ENCODE results near the gene ANKRD16.

ANKRD16 gene

GRCh38 chr10:5893321-5893720, 3.6 kb upstream of the ANKRD16 start:
- Histone ChIP-seq H3K79me2 (ENCODE audit: low read length) (peaks cover 41% of the 10 kb centered on the region), H3K4me1 (ENCODE audit: low read length) (peaks cover 9% of the 10 kb centered on the region), H3K27me3 (ENCODE audit: low read depth, low read length) (no peaks in the 10 kb centered on the region), H3K27ac (ENCODE audit: low read length) (no peak overlapping the region), H3K4me3 (ENCODE audit: low read length) (no peak overlapping the region), H4K20me1 (ENCODE audit: insufficient read depth, low read length) (peaks cover 4% of the 10 kb centered on the region; the same call in 1 of the 2 replicates), H3K4me2 (ENCODE audit: low read length) (no peak overlapping the region), H3K9ac (ENCODE audit: low read length) (no peak overlapping the region), H2AFZ (ENCODE audit: low read depth, low read length) (no peak overlapping the region), H3K9me3 (ENCODE audit: insufficient read depth, low read length) (no peaks in the 10 kb centered on the region), H3K36me3 (replicated peaks; ENCODE audit: low read depth, low read length) (peaks cover 19% of the 10 kb centered on the region)
- TF ChIP-seq CTCF (IDR thresholded peaks at IDR 0.05; ENCODE audit: low read depth, low read length) = no peak
- TF ChIP-seq EZH2phosphoT487 (IDR thresholded peaks at IDR 0.05; ENCODE audit: low read depth) = no peak

GRCh38 chr10:5892007-5892406, 2.3 kb upstream of the ANKRD16 start:
- no peak overlapping the region for H3K9ac ChIP-seq (ENCODE audit: low read length)

DNA sequence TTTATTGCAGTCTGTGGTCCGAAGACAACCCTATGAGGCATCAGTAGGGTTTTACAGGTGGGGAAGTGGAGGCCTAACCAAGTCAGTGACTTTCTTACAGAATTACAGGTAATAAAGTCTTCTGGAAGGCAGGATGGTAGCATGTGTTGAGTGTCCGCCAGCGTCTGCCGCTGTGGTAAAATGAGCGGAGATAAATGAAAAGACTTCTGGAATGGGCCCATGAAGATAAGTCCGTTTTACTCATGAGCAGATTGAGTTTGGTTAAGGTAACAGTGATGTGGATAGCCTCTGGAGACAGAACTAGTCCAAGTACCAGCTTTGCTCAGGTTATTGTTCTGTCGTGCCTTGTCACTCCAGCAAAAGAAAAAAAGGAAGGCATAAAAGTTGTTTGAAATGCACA, 1.3 kb upstream of the ANKRD16 start:
- Histone ChIP-seq H3K79me2 (ENCODE audit: low read length) (peaks cover 46% of the 10 kb centered on the region), H3K4me3 (ENCODE audit: low read length) (peak overlapping the region; percentile 98), H2AFZ (ENCODE audit: low read depth, low read length) (no peak overlapping the region), H3K4me2 (ENCODE audit: low read length) (peak overlapping the region; percentile 98), H3K9ac (ENCODE audit: low read length) (peak overlapping the region; percentile 83), H3K36me3 (replicated peaks; ENCODE audit: low read depth, low read length) (peaks cover 6% of the 10 kb centered on the region), H4K20me1 (ENCODE audit: insufficient read depth, low read length) (peaks cover 4% of the 10 kb centered on the region; the same call in 1 of the 2 replicates), H3K9me3 (ENCODE audit: insufficient read depth, low read length) (no peaks in the 10 kb centered on the region), H3K27ac (ENCODE audit: low read length) (no peak overlapping the region), H3K4me1 (ENCODE audit: low read length) (peaks cover 11% of the 10 kb centered on the region), H3K27me3 (ENCODE audit: low read depth, low read length) (no peaks in the 10 kb centered on the region)
- TF ChIP-seq CTCF (IDR thresholded peaks at IDR 0.05; ENCODE audit: low read depth, low read length) (no peak), EZH2phosphoT487 (IDR thresholded peaks at IDR 0.05; ENCODE audit: low read depth) (no peak)

More at GRCh38 chr10:5892007-5892406, 2.3 kb upstream of the ANKRD16 start:
- H3K27ac ChIP-seq (ENCODE audit: low read length) = no peak overlapping the region
- TF ChIP-seq EZH2phosphoT487 (IDR thresholded peaks at IDR 0.05; ENCODE audit: low read depth) (no peak), CTCF (IDR thresholded peaks at IDR 0.05; ENCODE audit: low read depth, low read length) (no peak)
- H3K27me3 ChIP-seq (ENCODE audit: low read depth, low read length) = no peaks in the 10 kb centered on the region
- H3K4me2 ChIP-seq (ENCODE audit: low read length) = no peak overlapping the region
- H4K20me1 ChIP-seq (ENCODE audit: insufficient read depth, low read length) = peaks cover 4% of the 10 kb centered on the region; the same call in 1 of the 2 replicates
- peaks cover 10% of the 10 kb centered on the region for H3K36me3 ChIP-seq (replicated peaks; ENCODE audit: low read depth, low read length)
- H3K79me2 ChIP-seq (ENCODE audit: low read length) = peaks cover 46% of the 10 kb centered on the region
- H3K4me1 ChIP-seq (ENCODE audit: low read length) = peaks cover 11% of the 10 kb centered on the region
- H3K9me3 ChIP-seq (ENCODE audit: insufficient read depth, low read length) = no peaks in the 10 kb centered on the region
- H3K4me3 ChIP-seq (ENCODE audit: low read length) = no peak overlapping the region
- H2AFZ ChIP-seq (ENCODE audit: low read depth, low read length) = no peak overlapping the region

DNA sequence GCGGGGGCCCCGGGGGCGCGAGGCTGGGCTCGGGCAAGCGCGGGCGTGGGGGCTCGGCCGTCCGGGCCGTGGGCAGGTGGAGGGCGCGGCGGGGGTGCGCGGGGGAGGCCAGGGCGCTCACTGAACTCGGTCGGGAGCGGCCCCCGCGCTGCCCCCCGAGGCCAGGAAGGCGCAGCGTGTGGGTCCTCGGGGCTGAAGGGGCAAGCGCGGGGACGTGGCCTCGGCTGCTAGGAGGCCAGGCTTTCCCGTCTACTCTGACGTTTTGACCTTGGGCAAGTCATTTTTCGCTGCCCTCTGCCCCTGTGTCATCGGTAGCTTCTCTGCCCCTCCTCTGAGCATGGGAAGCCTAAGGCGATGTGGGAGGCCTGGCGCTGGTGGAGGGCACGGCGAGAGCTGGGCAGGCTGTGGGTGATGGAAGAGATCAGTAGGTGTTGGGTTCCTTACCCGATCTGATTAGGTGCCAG, 791 bp upstream of the ANKRD16 start:
- H3K27me3 ChIP-seq (ENCODE audit: low read depth, low read length) = no peaks in the 10 kb centered on the region
- peaks cover 11% of the 10 kb centered on the region for H3K36me3 ChIP-seq (replicated peaks; ENCODE audit: low read depth, low read length)
- H3K9ac ChIP-seq (ENCODE audit: low read length) = peak overlapping the region; percentile 83
- H3K4me1 ChIP-seq (ENCODE audit: low read length) = peaks cover 11% of the 10 kb centered on the region
- no peak overlapping the region for H3K27ac ChIP-seq (ENCODE audit: low read length)
- peaks cover 46% of the 10 kb centered on the region for H3K79me2 ChIP-seq (ENCODE audit: low read length)
- H2AFZ ChIP-seq (ENCODE audit: low read depth, low read length) = no peak overlapping the region
- TF ChIP-seq CTCF (IDR thresholded peaks at IDR 0.05; ENCODE audit: low read depth, low read length) (no peak), EZH2phosphoT487 (IDR thresholded peaks at IDR 0.05; ENCODE audit: low read depth) (no peak)
- peaks cover 4% of the 10 kb centered on the region; the same call in 1 of the 2 replicates for H4K20me1 ChIP-seq (ENCODE audit: insufficient read depth, low read length)
- no peaks in the 10 kb centered on the region for H3K9me3 ChIP-seq (ENCODE audit: insufficient read depth, low read length)
- H3K4me2 ChIP-seq (ENCODE audit: low read length) = peak overlapping the region; percentile 98
- H3K4me3 ChIP-seq (ENCODE audit: low read length) = peak overlapping the region; percentile 98

Measured in OCI-LY3 (cell line).